SK-N-SH (cell line): ENCODE data around the gene IQSEC1. TPM values are rescaled to one million over a fixed set of nuclear protein-coding genes. Genes with fewer than 3 reads are reported as not detected.

Experiments
- CTCF ChIA-PET: fragments of 300-600, 350-600 bp; formaldehyde crosslinking; extraction: SDS; loops from one replicate; lab custom pipeline; 2021; lab: Yijun Ruan, JAX
- POLR2A ChIA-PET: fragments of 350-600 bp; sonication (Branson Sonifier 250); formaldehyde crosslinking; extraction: SDS; loops from one replicate; lab custom pipeline; 2020; ENCODE audit warnings: antibody characterized with exemption, inconsistent platforms; lab: Yijun Ruan, JAX
- DNase-seq: peaks from one replicate; pipeline ENCODE4 v3.0.0; 2012
- H2AFZ ChIP-seq: fragments of 200-600 bp; sonication (generic); 2 replicates; pipeline ENCODE4 v1.8.1; 2016; ENCODE audit warnings: antibody characterized with exemption, mild to moderate bottlenecking, low read depth
- H3F3A ChIP-seq: fragments of 200-600 bp; sonication (generic); replicated peaks from 2 replicates; pipeline ENCODE3; 2016; ENCODE audit warnings: antibody characterized with exemption, mild to moderate bottlenecking; ENCODE audit not compliant: insufficient read depth
- H3K27ac ChIP-seq, 2 experiments: fragments of 200-500 bp in 1 of 2; fragments of 200-600 bp in 1 of 2; sonication (Bioruptor generic) in 1 of 2; sonication (generic), shearing (Covaris generic) in 1 of 2; 2 replicates each; pipeline versions ENCODE4 v1.5.1 to v1.6.1; 2014 to 2016; ENCODE audit warnings: low read depth in 2 of 2, inconsistent platforms in 1 of 2, low read length in 1 of 2, mild to moderate bottlenecking in 1 of 2, mixed read lengths in 1 of 2
- H3K27me3 ChIP-seq: fragments of 200-600 bp; sonication (generic), shearing (Covaris generic); 2 replicates; pipeline ENCODE4 v1.6.1; 2016; ENCODE audit warnings: mixed run types; ENCODE audit not compliant: insufficient read depth
- H3K36me3 ChIP-seq, 2 experiments: fragments of 200-500 bp in 1 of 2; fragments of 200-600 bp in 1 of 2; sonication (Bioruptor generic) in 1 of 2; sonication (generic) in 1 of 2; replicated peaks in 1 of 2; 2 replicates each; pipeline versions ENCODE3 to v1.5.1; 2014 to 2016; ENCODE audit warnings: low read length in 1 of 2, mild to moderate bottlenecking in 1 of 2; ENCODE audit not compliant: insufficient read depth in 2 of 2, control insufficient read depth in 1 of 2
- H3K4me1 ChIP-seq, 2 experiments: fragments of 200-500 bp in 1 of 2; fragments of 200-600 bp in 1 of 2; sonication (Bioruptor generic) in 1 of 2; sonication (generic), shearing (Covaris generic) in 1 of 2; 2 replicates each; pipeline versions ENCODE4 v1.5.1 to v1.6.1; 2014 to 2016; ENCODE audit warnings: low read depth in 1 of 2, low read length in 1 of 2, mixed run types in 1 of 2; ENCODE audit not compliant: insufficient read depth in 2 of 2, control insufficient read depth in 1 of 2
- H3K4me2 ChIP-seq: fragments of 200-600 bp; sonication (generic), shearing (Covaris generic); 2 replicates; pipeline ENCODE4 v1.6.1; 2017; ENCODE audit warnings: mixed run types
- H3K4me3 ChIP-seq, 2 experiments: fragments of 200-500 bp in 1 of 2; fragments of 200-600 bp in 1 of 2; sonication (Bioruptor generic) in 1 of 2; sonication (generic), shearing (Covaris generic) in 1 of 2; 2 replicates each; pipeline versions ENCODE4 v1.5.1 to v1.8.1; 2014 to 2016; ENCODE audit warnings: low read depth in 2 of 2, inconsistent platforms in 1 of 2, low read length in 1 of 2, mild to moderate bottlenecking in 1 of 2, mixed read lengths in 1 of 2, moderate library complexity in 1 of 2
- H3K79me2 ChIP-seq: fragments of 200-600 bp; sonication (generic); 2 replicates; pipeline ENCODE4 v1.8.1; 2017; ENCODE audit warnings: mild to moderate bottlenecking; ENCODE audit not compliant: insufficient read depth
- H3K9ac ChIP-seq: fragments of 200-600 bp; sonication (generic); 2 replicates; pipeline ENCODE4 v1.6.1; 2017; ENCODE audit warnings: mixed run types
- H3K9me2 ChIP-seq: fragments of 200-600 bp; sonication (generic); 2 replicates; pipeline ENCODE4 v1.6.1; 2017; ENCODE audit warnings: mixed run types
- H3K9me3 ChIP-seq: fragments of 200-600 bp; sonication (generic); 2 replicates; pipeline ENCODE4 v1.6.1; 2017; ENCODE audit warnings: mixed run types, mild to moderate bottlenecking, moderate library complexity
- H4K20me1 ChIP-seq: fragments of 200-600 bp; sonication (generic); 2 replicates; pipeline ENCODE4 v1.6.1; 2017; ENCODE audit warnings: mild to moderate bottlenecking, mixed run types; ENCODE audit not compliant: insufficient read depth
- CHD2 ChIP-seq: fragments of 150-350 bp; IDR thresholded peaks from 2 replicates; pipeline ENCODE4 v1.6.1; 2018; ENCODE audit warnings: low read length; ENCODE audit not compliant: partially characterized antibody
- EZH2phosphoT487 ChIP-seq: fragments of 200-600 bp; sonication (generic); IDR thresholded peaks from 2 replicates; pipeline ENCODE4 v1.6.1; 2017; ENCODE audit warnings: low read depth, mixed run types, mild to moderate bottlenecking, antibody characterized with exemption, moderate library complexity, borderline replicate concordance
- FOXM1 ChIP-seq: IDR thresholded peaks from 2 replicates; pipeline ENCODE4 v1.4.0; 2012; ENCODE audit warnings: low read depth, mild to moderate bottlenecking
- GATA2 ChIP-seq: sonication (generic); formaldehyde crosslinking; IDR thresholded peaks from 2 replicates; pipeline ENCODE4 v1.5.0; 2020; ENCODE audit warnings: mild to moderate bottlenecking, missing genetic modification reagents
- NFIC ChIP-seq: IDR thresholded peaks from 2 replicates; pipeline ENCODE4 v1.4.0; 2012; ENCODE audit warnings: borderline replicate concordance
- NRF1 ChIP-seq: IDR thresholded peaks from 2 replicates; pipeline ENCODE4 v1.6.1; 2012; ENCODE audit warnings: low read depth, mild to moderate bottlenecking, low read length
- RAD21 ChIP-seq: IDR thresholded peaks from 2 replicates; pipeline ENCODE4 v1.6.1; 2012; ENCODE audit warnings: mild to moderate bottlenecking, low read length
- REST ChIP-seq: IDR thresholded peaks from 2 replicates; pipeline ENCODE4 v1.6.1; 2012; ENCODE audit warnings: mild to moderate bottlenecking, low read depth, low read length, moderate library complexity
- RFX5 ChIP-seq: IDR thresholded peaks from 2 replicates; pipeline ENCODE4 v1.6.1; 2012; ENCODE audit warnings: mild to moderate bottlenecking, improper control_type of control experiment, low read length
- SIN3A ChIP-seq: IDR thresholded peaks from 2 replicates; pipeline ENCODE4 v1.6.1; 2012; ENCODE audit warnings: low read depth, mild to moderate bottlenecking, low read length, moderate library complexity, borderline replicate concordance
- SMC3 ChIP-seq: IDR thresholded peaks from 2 replicates; pipeline ENCODE4 v1.6.1; 2012; ENCODE audit warnings: low read depth, low read length, improper control_type of control experiment
- TEAD4 ChIP-seq: IDR thresholded peaks from 2 replicates; pipeline ENCODE4 v1.4.0; 2012; ENCODE audit warnings: mild to moderate bottlenecking, borderline replicate concordance; ENCODE audit not compliant: insufficient read depth
- YY1 ChIP-seq: IDR thresholded peaks from 2 replicates; pipeline ENCODE4 v1.4.0; 2012; ENCODE audit warnings: low read depth, mild to moderate bottlenecking
- ZBTB33 ChIP-seq: IDR thresholded peaks from 2 replicates; pipeline ENCODE4 v1.4.0; 2012; ENCODE audit warnings: low read depth, borderline replicate concordance
- whole genome bisulfite sequencing: methylation state at CpG from one replicate; pipeline ENCODE4 v1.1.6; 2017; ENCODE audit warnings: low lambda C conversion rate; 5-methylcytosine and 5-hydroxymethylcytosine counted together
- polyA plus RNA-seq, 3 experiments: library from polyadenylated mRNA; depleted of rRNA; stranded (reverse); fragments of >200 nt; gene quantifications; 2 replicates each; pipeline ENCODE4 v1.2.3, GENCODE V29; 2012
- TF ChIP-seq, protein P1 (sequence below): fragments of 150-350 bp; IDR thresholded peaks from 2 replicates; pipeline ENCODE4 v1.6.1; 2016; ENCODE audit warnings: mild to moderate bottlenecking, low read depth, low read length
- TF ChIP-seq, protein P2 (sequence below): IDR thresholded peaks from 2 replicates; pipeline ENCODE4; 2012
- TF ChIP-seq, protein P3 (sequence below): fragments of 200-600 bp; sonication (generic); IDR thresholded peaks from 2 replicates; pipeline ENCODE4 v1.6.1; 2017; ENCODE audit warnings: antibody characterized with exemption, mild to moderate bottlenecking, moderate library complexity

The IQSEC1 gene
- polyA plus RNA-seq, 1 of the 3 experiments (the other 2 are of a cell fraction): 6.2 TPM

- TF ChIP-seq, protein P1, sequence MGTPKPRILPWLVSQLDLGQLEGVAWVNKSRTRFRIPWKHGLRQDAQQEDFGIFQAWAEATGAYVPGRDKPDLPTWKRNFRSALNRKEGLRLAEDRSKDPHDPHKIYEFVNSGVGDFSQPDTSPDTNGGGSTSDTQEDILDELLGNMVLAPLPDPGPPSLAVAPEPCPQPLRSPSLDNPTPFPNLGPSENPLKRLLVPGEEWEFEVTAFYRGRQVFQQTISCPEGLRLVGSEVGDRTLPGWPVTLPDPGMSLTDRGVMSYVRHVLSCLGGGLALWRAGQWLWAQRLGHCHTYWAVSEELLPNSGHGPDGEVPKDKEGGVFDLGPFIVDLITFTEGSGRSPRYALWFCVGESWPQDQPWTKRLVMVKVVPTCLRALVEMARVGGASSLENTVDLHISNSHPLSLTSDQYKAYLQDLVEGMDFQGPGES: no peak
- TF ChIP-seq RFX5 (no peak), TEAD4 (no peak), RAD21 (no peak), CHD2 (no peak), GATA2 (CRISPR knock-in tag) (no peak), NFIC (no peak), EZH2phosphoT487 (no peak)
- TF ChIP-seq, protein P2, sequence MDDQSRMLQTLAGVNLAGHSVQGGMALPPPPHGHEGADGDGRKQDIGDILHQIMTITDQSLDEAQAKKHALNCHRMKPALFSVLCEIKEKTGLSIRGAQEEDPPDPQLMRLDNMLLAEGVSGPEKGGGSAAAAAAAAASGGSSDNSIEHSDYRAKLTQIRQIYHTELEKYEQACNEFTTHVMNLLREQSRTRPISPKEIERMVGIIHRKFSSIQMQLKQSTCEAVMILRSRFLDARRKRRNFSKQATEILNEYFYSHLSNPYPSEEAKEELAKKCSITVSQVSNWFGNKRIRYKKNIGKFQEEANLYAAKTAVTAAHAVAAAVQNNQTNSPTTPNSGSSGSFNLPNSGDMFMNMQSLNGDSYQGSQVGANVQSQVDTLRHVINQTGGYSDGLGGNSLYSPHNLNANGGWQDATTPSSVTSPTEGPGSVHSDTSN: no peak
- TF ChIP-seq, protein P3, sequence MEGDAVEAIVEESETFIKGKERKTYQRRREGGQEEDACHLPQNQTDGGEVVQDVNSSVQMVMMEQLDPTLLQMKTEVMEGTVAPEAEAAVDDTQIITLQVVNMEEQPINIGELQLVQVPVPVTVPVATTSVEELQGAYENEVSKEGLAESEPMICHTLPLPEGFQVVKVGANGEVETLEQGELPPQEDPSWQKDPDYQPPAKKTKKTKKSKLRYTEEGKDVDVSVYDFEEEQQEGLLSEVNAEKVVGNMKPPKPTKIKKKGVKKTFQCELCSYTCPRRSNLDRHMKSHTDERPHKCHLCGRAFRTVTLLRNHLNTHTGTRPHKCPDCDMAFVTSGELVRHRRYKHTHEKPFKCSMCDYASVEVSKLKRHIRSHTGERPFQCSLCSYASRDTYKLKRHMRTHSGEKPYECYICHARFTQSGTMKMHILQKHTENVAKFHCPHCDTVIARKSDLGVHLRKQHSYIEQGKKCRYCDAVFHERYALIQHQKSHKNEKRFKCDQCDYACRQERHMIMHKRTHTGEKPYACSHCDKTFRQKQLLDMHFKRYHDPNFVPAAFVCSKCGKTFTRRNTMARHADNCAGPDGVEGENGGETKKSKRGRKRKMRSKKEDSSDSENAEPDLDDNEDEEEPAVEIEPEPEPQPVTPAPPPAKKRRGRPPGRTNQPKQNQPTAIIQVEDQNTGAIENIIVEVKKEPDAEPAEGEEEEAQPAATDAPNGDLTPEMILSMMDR: no peak
- H3F3A ChIP-seq: peaks cover 11% of the 10 kb centered on the region
- no peak overlapping the region for H2AFZ ChIP-seq
- H3K9ac ChIP-seq: no peak overlapping the region
- H3K27me3 ChIP-seq: no peaks in the 10 kb centered on the region
- POLR2A ChIA-PET: no interaction called here
- no peaks in the 10 kb centered on the region for H3K79me2 ChIP-seq
- H3K4me3 ChIP-seq: no peak overlapping the region
- H3K9me2 ChIP-seq: no peaks in the 10 kb centered on the region
- H3K4me1 ChIP-seq: peaks cover 4 to 25% of the 10 kb centered on the region in 2 experiments; a peak in 1 of 4 replicates
- WGBS: 95% methylated on average over 8 of the region's 9 CpGs
- DNase-seq: no peak
- H3K27ac ChIP-seq: peak overlapping the region in 1 of 2 experiments; percentile 63; a peak in 1 of 4 replicates
- no peaks in the 10 kb centered on the region for H3K36me3 ChIP-seq
- no peaks in the 10 kb centered on the region for H4K20me1 ChIP-seq
- H3K4me2 ChIP-seq: no peak overlapping the region
- H3K9me3 ChIP-seq: no peaks in the 10 kb centered on the region
- CTCF ChIA-PET: interaction anchor here (1.4 to 2.8 kb wide), 2 partner anchors 8 to 101 kb away, joined by 3 to 29 read pairs; no protein-coding TSS in a partner anchor
Measured at GRCh38 chr3:12991861-12992281, 81.4 kb downstream of the IQSEC1 start.

DNA sequence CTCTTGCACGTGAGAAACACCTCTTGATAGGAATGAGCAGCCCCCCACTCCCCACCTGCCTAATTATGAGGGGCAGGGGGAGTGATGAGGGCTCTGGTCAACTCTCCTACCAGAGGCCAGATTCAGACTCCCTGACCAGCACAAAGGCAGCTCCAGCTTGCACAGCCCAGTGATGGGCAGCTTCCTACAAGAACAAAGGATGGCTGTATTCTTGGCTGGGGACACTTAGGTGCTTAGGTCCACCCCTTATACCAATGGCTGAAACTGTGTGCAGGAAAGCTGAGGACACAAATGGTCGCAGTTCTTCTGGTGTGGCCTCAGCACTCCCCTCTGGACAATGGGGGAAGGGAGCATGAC, 81.8 kb downstream of the IQSEC1 start:
- CTCF ChIA-PET: interaction anchor here (1.4 to 2.8 kb wide), 2 partner anchors 8 to 101 kb away, joined by 3 to 29 read pairs; no protein-coding TSS in a partner anchor
- Histone ChIP-seq H3K9me3 (no peaks in the 10 kb centered on the region), H3K4me3 (no peak overlapping the region), H3K36me3 (no peaks in the 10 kb centered on the region), H3K4me1 (peaks cover 4 to 27% of the 10 kb centered on the region in 2 experiments; a peak in 1 of 4 replicates), H3K27me3 (no peaks in the 10 kb centered on the region), H3K27ac (peak overlapping the region in 1 of 2 experiments; percentile 63; a peak in 1 of 4 replicates), H3K4me2 (0 out of 2 replicates have a peak overlapping the region, but pooled peaks have one; percentile 51), H3K9ac (no peak overlapping the region), H4K20me1 (no peaks in the 10 kb centered on the region), H3K9me2 (no peaks in the 10 kb centered on the region), H3F3A (peaks cover 11% of the 10 kb centered on the region), H2AFZ (no peak overlapping the region), H3K79me2 (no peaks in the 10 kb centered on the region)
- 90% methylated on average over 2 of the region's 2 CpGs for WGBS
- DNase-seq: no peak
- POLR2A ChIA-PET: no interaction called here
- no peak for TF ChIP-seq REST
- no peak for TF ChIP-seq FOXM1
- no peak for TF ChIP-seq SIN3A
- no peak for TF ChIP-seq RFX5
- no peak for TF ChIP-seq NRF1
- no peak for TF ChIP-seq SMC3
- TF ChIP-seq YY1: no peak
- TF ChIP-seq ZBTB33: no peak
